Colonic mucosa (tissue), 4 donors: ENCODE measurements around the gene KYNU. TPM values are rescaled to one million over a fixed set of nuclear protein-coding genes. Genes with fewer than 3 reads are reported as not detected.

ENCODE experiments used
- DNase-seq: peaks from one replicate; pipeline ENCODE4 v3.0.0-alpha.2; 2020
- H3K27ac ChIP-seq: fragments of 200-600 bp; one replicate; pipeline ENCODE4 v1.8.0; 2021
- H3K27me3 ChIP-seq: fragments of 200-600 bp; one replicate; pipeline ENCODE4 v1.8.0; 2021
- H3K36me3 ChIP-seq: fragments of 200-600 bp; one replicate; pipeline ENCODE4 v1.8.0; 2021
- H3K4me1 ChIP-seq: fragments of 200-600 bp; one replicate; pipeline ENCODE4 v1.8.0; 2021; ENCODE audit warnings: mild to moderate bottlenecking
- H3K4me3 ChIP-seq: fragments of 200-600 bp; one replicate; pipeline ENCODE4 v1.8.0; 2021
- H3K9ac ChIP-seq, 2 donors: one replicate each; pipeline ENCODE4 v1.7.0; 2013; ENCODE audit warnings: control low read depth in 2 of 2, low read depth in 2 of 2, low read length in 2 of 2
- H3K9me3 ChIP-seq: fragments of 200-600 bp; one replicate; pipeline ENCODE4 v1.8.0; 2021
- intact Hi-C: fragments of 100-400 bp; cut with DNase I; formaldehyde crosslinking; loops from one replicate; pipeline ENCODE4 v1.14.1; 2022
- total RNA-seq, 2 donors: library from RNA; stranded (reverse); fragmentation: NEBNext Ultra II Directional in 1 of 2; extraction: Animal tissue kit (Norgen Biotek cat#: 25700) in 1 of 2; gene quantifications; one replicate each; pipeline ENCODE4 v1.2.1, GENCODE V29; 2021
- TF ChIP-seq, protein P1 (sequence below): fragments of 200-600 bp; IDR thresholded peaks from one replicate; pipeline ENCODE4 v1.8.0; 2022; ENCODE audit warnings: antibody characterized with exemption, mild to moderate bottlenecking
- donor health status: healthy.
- donor health status: DM: no; HTN: no; CAD: no.
- donor health status: DM: no; HTN: no; CAD: no.

The KYNU gene
- total RNA-seq, 2 donors from 2014 or later: 0.64 to 2.8 TPM

GRCh38 chr2:142843731-142844130 lies 33.7 kb upstream of the KYNU start:
- no peak for DNase-seq
- Histone ChIP-seq H3K4me3 (no peak overlapping the region), H3K4me1 (no peaks in the 10 kb centered on the region), H3K9ac (no peak overlapping the region), H3K36me3 (no peaks in the 10 kb centered on the region), H3K9me3 (no peaks in the 10 kb centered on the region), H3K27ac (no peak overlapping the region), H3K27me3 (no peaks in the 10 kb centered on the region)
- TF ChIP-seq, protein P1, sequence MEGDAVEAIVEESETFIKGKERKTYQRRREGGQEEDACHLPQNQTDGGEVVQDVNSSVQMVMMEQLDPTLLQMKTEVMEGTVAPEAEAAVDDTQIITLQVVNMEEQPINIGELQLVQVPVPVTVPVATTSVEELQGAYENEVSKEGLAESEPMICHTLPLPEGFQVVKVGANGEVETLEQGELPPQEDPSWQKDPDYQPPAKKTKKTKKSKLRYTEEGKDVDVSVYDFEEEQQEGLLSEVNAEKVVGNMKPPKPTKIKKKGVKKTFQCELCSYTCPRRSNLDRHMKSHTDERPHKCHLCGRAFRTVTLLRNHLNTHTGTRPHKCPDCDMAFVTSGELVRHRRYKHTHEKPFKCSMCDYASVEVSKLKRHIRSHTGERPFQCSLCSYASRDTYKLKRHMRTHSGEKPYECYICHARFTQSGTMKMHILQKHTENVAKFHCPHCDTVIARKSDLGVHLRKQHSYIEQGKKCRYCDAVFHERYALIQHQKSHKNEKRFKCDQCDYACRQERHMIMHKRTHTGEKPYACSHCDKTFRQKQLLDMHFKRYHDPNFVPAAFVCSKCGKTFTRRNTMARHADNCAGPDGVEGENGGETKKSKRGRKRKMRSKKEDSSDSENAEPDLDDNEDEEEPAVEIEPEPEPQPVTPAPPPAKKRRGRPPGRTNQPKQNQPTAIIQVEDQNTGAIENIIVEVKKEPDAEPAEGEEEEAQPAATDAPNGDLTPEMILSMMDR: no peak
- intact Hi-C loops: no loop called here

DNA sequence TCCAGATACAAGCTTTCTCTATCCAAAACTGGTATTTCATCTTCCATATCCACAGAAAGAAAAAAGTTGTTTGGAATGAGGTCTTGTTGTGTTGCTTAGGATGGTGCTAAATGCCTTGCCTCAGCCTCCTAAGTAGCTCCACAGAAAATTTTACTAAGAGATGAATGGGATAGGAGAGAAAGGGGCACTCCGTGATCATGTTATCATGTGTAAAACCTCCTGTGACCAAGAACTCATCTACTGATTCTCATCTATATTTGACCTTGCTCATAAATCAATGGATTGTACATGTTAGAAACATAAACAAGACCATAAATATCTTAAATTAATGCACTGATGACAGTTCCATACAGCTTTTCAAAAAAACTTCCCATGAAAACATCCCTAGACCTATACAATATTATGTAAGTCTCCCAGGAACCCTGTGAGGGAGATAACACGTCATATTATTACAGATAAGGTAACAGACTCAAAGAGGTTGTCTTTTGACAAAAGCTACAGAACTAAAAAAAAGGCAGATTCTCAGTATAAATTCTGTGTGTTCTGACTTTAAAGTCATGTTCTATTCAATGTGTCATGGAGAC lies 29.3 kb upstream of the KYNU start:
- no peak overlapping the region for H3K4me3 ChIP-seq
- no peak overlapping the region for H3K9ac ChIP-seq
- H3K4me1 ChIP-seq: no peaks in the 10 kb centered on the region
- intact Hi-C loops: no loop called here
- TF ChIP-seq, protein P1: no peak
- H3K36me3 ChIP-seq: no peaks in the 10 kb centered on the region
- H3K9me3 ChIP-seq: no peaks in the 10 kb centered on the region
- DNase-seq: no peak
- no peaks in the 10 kb centered on the region for H3K27me3 ChIP-seq
- H3K27ac ChIP-seq: no peak overlapping the region

DNA sequence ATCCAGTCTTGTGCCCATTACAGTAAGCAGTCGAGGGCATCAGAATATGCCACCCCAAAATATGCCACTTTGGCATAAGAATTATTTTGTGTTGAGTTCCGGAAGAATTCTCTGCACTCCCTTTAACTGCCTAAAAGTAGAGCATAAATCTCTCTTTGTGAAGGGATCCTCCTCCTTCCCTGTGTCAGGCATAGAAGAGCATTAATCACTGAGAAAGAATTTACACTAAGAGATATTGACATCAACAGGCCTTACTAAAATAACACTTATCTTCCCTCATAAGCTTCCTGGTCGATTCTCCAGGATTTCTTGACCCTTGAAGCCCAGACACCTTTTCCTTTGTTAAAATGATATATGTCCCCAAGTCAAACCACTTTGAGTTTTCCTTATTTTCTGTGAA lies 27.6 kb upstream of the KYNU start:
- no peak for DNase-seq
- TF ChIP-seq, protein P1: no peak

DNA sequence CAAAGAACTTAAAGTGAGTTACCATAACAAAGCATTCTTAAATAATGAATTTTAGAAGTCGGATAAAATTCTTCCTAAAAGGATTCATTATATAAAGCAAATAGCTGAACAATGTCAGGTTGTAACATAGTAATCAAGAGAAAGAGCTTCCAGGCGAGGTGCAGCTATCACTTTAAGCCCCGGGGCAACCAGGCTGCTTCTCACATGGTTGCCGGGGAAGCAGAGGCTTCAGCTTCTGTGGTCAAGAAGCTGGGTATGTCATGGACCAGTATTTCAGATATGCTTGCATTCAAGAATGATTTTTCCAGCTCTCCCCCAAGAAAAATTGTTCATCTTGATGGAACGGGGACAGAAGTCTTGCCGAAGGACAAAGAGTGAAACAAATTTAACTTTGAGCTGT lies 23.6 kb upstream of the KYNU start:
- Histone ChIP-seq H3K27ac (no peak overlapping the region), H3K9me3 (no peaks in the 10 kb centered on the region), H3K4me3 (no peak overlapping the region), H3K27me3 (no peaks in the 10 kb centered on the region), H3K4me1 (no peaks in the 10 kb centered on the region), H3K9ac (no peak overlapping the region), H3K36me3 (no peaks in the 10 kb centered on the region)
- DNase-seq: no peak
- TF ChIP-seq, protein P1: no peak
- intact Hi-C loops: no loop called here

More for the DNA sequence above, 27.6 kb upstream of the KYNU start:
- Histone ChIP-seq H3K9ac (no peak overlapping the region), H3K27ac (no peak overlapping the region), H3K36me3 (no peaks in the 10 kb centered on the region), H3K4me1 (no peaks in the 10 kb centered on the region), H3K27me3 (no peaks in the 10 kb centered on the region), H3K9me3 (no peaks in the 10 kb centered on the region), H3K4me3 (no peak overlapping the region)
- intact Hi-C loops: no loop called here

DNA sequence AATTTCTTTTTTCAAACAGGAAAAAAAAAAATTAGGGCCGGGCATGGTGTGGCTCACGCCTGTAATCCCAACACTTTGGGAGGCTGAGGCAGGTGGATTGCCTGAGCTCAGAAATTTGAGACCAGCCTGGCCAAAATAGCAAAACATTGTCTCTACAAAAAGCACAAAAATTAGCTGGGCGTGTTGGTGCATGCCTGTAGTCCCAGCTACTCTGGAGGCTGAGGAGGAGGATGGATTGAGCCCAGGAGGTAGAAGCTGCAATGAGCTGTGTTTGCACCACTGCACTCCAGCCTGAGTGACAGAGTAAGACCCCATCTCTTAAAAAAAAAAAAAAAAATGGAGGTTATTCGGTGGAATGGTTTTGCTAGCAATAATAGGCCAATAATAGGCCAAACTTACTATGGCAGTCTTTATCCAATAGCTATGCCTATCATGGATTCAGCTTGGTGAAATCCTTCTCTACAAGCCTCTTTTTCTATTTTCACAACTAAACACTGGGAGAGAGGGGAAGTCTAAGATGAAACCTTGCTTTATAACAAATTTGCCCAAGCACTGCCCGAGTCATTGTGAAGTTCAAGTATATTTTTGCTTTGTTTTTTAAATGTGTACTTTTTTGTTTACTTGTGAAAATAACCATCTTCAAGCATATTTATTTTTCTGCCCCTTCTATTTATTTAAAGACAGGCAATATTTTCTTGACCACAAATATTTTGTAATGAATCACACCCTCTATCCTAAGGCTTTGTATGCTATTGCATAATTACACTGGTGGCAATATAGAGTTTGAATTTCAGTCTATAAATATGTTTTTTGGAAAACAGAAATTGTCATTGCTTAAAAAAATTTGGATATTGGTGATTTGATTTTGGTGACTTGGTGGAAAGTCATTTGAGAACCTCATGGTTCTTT lies 20.0 kb upstream of the KYNU start:
- intact Hi-C loops: no loop called here
- Histone ChIP-seq H3K9me3 (no peaks in the 10 kb centered on the region), H3K36me3 (no peaks in the 10 kb centered on the region), H3K4me1 (no peaks in the 10 kb centered on the region), H3K27me3 (no peaks in the 10 kb centered on the region), H3K4me3 (no peak overlapping the region), H3K9ac (no peak overlapping the region), H3K27ac (no peak overlapping the region)
- no peak for DNase-seq
- TF ChIP-seq, protein P1: no peak
